ENCODE data around the gene SSC5D.
"Not testable (repeated sequence)": the region's sequence is repeated elsewhere in the genome, so short reads cannot be mapped to it uniquely, and the experiment has no call there.

The SSC5D gene

GRCh38 chr19:55486971-55487923, 989 bp upstream of the SSC5D start:
- no peak for DNase-seq (ENCODE audit: low spot score)

GRCh38 chr19:55488986-55489710, 912 bp downstream of the SSC5D start:
- no peak for DNase-seq (ENCODE audit: low spot score)

GRCh38 chr19:55489711-55490477, 1.7 kb downstream of the SSC5D start:
- DNase-seq (ENCODE audit: low spot score) = no peak

GRCh38 chr19:55490478-55491432, 2.5 kb downstream of the SSC5D start:
- no peak for DNase-seq (ENCODE audit: low spot score)

GRCh38 chr19:55491546-55492360, 3.5 kb downstream of the SSC5D start:
- no peak for DNase-seq (ENCODE audit: low spot score)

GRCh38 chr19:55492362-55492944, 4.2 kb downstream of the SSC5D start:
- no peak for DNase-seq (ENCODE audit: low spot score)

- DNase-seq (ENCODE audit: low spot score) = no peak
These were observed 4.9 kb downstream of the SSC5D start for GRCh38 chr19:55493052-55493644.

- no peak for DNase-seq (ENCODE audit: low spot score)
These were observed 5.5 kb downstream of the SSC5D start for GRCh38 chr19:55493645-55494171.

GRCh38 chr19:55494172-55494761, 6.0 kb downstream of the SSC5D start:
- DNase-seq (ENCODE audit: low spot score) = no peak

- DNase-seq (ENCODE audit: low spot score) = no peak
These were observed 7.6 kb downstream of the SSC5D start for GRCh38 chr19:55495646-55496349.

GRCh38 chr19:55496820-55497219, 8.6 kb downstream of the SSC5D start:
- not testable (repeated sequence) for DNase-seq (ENCODE audit: low spot score)

- no peak for DNase-seq (ENCODE audit: low spot score)
These were observed 9.5 kb downstream of the SSC5D start for GRCh38 chr19:55497763-55498162.

GRCh38 chr19:55498246-55498840, 10.1 kb downstream of the SSC5D start:
- no peak for DNase-seq (ENCODE audit: low spot score)

- no peak for DNase-seq (ENCODE audit: low spot score)
These were observed 12.2 kb downstream of the SSC5D start for GRCh38 chr19:55500368-55500952.

- no peak for DNase-seq (ENCODE audit: low spot score)
These were observed 14.1 kb downstream of the SSC5D start for GRCh38 chr19:55502197-55502952.

GRCh38 chr19:55503157-55503501, 14.9 kb downstream of the SSC5D start:
- DNase-seq (ENCODE audit: low spot score) = no peak

Data from CD4-positive, alpha-beta T cell treated with Interleukin-6 at 100 ng/mL for 8 hours (primary cell).